Left lobe of liver (tissue), 2 donors: ENCODE results near the gene PRRT3. TPM values are rescaled to one million over a fixed set of nuclear protein-coding genes. Genes with fewer than 3 reads are reported as not detected.
"Not testable (repeated sequence)": the region's sequence is repeated elsewhere in the genome, so short reads cannot be mapped to it uniquely, and the experiment has no call there.

Source experiments
- ATAC-seq: fragments of 200-7000 bp; cut with Tn5 transposase; one replicate; pipeline ENCODE4 v1.9.1; 2020; ENCODE audit warnings: mild to moderate bottlenecking, moderate library complexity
- DNase-seq: peaks from one replicate; pipeline ENCODE4 v3.0.0-alpha.2; 2020; ENCODE audit warnings: low spot score
- total RNA-seq: library from RNA; stranded (reverse); gene quantifications from one replicate; pipeline ENCODE4 v1.2.1, GENCODE V29; 2021
- donor health status: DM: no; HTN: no; CAD: no; lungs with moderate emphysema.
- donor health status: DM: no; HTN: yes; CAD: no.

PRRT3 gene
- total RNA-seq, 1 donor from 2014 or later: 0.50 TPM

DNA sequence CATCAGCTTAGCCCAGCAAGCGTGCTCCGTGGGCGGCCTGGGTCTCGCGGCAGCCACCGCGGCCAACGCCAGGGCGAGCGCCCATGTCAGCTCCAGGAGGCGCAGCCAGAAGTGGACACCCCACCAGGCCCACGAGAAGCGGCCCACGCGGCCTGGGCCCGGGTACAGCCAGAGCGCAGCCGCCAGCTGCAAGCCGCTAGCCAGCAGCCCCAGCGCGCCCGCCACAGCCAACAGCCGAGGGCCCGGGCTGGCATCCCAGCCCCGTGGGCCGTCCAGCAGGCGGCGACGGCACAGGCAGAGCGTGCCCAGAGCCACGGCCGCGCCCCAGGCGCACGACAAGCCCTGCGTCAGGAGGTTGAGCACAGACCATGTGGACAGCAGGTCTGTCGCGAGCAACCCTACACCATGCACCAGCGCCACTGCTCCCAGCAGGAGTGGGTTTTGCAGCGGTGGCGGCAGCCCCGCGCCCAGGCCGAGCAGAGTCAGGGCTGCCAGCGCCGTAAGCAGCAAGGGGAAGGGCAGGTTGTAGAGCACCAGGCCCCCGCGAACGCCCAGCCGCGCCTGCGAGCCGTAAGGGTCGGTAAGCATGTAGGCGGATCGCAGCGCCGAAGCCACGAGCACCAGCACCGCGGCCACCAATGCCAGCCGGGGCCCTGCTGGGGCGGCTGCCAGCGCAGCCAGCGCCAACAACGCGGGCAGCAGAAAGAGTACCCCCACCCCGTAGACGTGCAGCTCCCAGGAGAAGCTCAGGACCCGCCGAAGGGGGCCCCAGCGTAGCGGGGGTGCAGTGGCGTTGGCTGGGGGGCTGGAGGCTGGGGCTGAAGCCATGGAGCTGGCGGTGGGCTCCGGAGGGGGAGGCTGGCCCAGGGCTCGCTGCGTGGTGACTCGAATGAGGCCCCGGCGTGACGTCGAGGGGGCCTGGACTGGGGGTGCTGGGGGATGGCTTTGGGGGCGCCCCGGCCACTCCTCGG lies 4.9 kb downstream of the PRRT3 start:
- ATAC-seq (peak; percentile 89), DNase-seq (peak; percentile 84)

DNA sequence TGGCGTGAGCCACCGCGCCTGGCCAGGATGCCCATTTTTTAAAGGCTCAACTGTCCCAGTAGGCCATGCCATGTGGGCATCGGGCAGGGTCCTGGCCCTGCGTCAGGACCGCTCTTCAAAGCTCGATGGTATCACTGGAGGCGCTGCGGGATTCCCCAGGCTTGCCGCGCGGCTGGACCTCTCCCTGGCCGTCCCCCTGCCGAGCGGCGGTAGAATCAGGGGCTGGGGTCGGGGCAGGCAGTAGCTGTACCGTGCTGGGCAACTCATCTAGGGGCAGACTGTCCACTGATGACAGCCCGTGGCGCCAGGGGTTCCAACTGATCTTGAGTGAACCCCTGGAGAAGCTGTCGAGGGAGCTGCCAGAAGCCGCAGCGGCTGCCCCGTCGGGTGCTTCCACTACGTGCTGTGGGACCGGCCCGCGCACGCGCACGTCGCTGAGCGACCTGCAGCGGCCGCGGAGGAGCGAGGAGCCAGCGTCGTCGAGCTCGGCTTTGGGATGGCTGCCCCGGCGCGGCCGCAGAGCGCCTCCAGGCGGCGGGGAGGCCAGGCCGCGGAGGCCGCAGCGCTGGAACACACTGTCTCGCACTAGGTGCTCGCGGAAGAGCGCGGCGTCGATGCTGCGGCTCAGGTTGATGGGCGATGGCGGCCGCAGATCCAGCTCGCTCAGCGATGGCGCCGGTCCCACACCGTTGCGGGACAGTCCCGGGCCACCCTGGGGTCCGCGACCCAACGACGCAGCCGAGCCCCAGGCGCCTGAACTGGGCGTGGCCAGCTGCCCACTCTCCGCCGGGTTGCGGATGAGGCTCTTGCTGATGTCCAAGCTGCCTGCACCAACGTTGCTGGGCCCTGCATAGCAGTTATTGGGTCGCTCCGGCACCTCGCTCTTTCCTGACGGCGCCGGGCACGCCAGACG lies 5.8 kb downstream of the PRRT3 start:
- DNase-seq (peak; percentile 85), ATAC-seq (peak; percentile 88)

DNA sequence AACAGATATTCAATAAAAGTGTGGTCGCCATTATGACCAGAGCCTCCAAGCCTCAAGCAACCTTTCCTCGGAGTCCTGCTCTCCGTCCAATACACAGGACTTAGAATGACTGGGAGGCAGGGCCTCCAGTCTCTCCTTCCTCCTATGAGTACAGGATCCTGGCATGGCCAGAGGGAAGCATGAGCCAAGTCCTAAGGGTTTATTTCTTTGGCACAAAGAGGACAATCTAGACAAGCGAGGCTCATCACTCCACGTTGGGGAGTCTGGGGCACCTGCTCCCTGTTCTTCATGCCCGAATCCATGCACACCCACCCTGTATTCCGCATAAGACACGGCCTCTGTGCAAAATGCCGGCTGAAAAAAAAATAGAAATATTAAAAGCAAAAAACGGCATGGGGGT lies 6.8 kb downstream of the PRRT3 start:
- no peak for DNase-seq
- no peak for ATAC-seq

DNA sequence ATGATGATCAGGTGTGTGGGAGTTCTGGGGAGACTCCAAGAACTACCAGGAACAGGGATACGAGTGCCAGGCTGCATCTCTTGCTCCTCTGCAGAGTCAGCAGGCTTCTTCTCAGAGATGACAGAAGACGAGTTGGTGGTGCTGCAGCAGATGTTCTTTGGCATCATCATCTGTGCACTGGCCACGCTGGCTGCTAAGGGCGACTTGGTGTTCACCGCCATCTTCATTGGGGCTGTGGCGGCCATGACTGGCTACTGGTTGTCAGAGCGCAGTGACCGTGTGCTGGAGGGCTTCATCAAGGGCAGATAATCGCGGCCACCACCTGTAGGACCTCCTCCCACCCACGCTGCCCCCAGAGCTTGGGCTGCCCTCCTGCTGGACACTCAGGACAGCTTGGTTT lies 7.9 kb downstream of the PRRT3 start:
- no peak for DNase-seq

DNA sequence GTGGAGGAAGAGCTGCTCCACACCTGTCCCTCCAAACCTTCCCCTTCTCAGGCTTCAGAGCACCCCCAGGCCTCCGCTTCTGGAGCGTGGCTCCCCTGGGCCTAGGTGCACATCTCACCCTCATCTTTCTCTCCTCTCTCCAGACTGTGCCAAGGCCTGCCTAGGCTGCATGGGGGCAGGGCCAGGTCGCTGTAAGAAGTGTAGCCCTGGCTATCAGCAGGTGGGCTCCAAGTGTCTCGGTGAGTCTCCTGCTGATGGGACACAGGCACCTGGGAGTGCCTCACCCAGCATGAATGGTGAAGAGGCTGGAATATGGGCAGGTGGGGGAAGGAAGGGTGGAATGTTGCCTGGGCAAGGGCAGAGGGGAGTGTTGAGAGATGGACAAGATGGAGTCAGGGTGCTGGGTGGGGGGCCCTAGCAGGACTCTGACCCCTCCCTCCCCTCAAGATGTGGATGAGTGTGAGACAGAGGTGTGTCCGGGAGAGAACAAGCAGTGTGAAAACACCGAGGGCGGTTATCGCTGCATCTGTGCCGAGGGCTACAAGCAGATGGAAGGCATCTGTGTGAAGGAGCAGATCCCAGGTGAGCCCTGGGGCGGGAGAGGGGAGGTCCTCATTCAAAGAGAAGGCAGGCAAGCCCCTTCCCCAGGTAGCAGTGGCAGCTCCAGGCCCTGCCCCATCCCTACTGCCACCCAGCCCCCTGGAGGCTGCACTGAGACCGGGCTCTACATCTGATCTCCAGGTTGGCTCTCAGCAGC lies 9.1 kb downstream of the PRRT3 start:
- DNase-seq (no peak), ATAC-seq (no peak)

More for the DNA sequence above, 7.9 kb downstream of the PRRT3 start:
- no peak for ATAC-seq

DNA sequence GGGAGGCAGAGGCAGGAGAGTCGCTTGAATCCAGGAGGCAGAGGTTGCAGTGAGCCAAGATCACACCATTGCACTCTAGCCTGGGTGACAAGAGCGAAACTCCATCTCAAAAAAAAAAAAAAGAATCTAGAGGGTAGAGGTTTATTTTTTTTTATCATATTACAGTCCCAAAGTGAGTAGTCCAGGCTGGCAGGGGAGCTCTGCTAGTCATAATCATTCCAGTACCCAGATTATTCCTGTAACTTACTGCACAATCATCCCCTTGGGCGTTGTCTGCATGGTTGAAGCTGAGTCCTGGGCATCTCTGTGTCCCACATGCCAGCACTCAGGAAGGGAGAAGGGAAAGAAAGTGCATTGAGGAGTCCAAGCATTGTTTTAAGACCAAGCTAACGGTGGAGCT lies 10.0 kb downstream of the PRRT3 start:
- DNase-seq (no peak), ATAC-seq (no peak)

DNA sequence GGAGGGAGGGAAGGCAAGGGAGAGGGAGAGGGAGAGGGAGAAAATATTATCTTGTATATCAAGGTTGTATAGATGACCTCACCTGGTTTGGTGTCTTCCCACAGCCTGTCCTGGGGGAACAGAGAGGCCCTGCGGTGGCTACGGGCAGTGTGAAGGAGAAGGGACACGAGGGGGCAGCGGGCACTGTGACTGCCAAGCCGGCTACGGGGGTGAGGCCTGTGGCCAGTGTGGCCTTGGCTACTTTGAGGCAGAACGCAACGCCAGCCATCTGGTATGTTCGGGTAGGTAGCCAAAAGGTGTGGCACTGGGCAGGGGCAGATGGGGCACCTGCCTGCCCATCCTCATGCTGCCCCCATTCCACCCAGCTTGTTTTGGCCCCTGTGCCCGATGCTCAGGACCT lies 11.5 kb downstream of the PRRT3 start:
- ATAC-seq (no peak), DNase-seq (no peak)

DNA sequence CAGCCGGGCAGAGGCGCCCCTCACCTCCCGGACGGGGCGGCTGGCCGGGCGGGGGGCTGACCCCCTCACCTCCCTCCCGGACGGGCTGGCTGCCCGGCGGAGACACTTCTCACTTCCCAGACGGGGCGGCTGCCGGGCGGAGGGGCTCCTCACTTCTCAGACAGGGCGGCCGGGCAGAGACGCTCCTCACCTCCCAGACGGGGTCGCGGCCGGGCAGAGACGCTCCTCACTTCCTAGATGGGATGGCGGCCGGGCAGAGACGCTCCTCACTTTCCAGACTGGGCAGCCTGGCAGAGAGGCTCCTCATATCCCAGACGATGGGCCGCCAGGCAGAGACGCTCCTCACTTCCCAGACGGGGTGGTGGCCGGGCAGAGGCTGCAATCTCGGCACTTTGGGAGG lies 12.3 kb downstream of the PRRT3 start:
- not testable (repeated sequence) for ATAC-seq, DNase-seq

DNA sequence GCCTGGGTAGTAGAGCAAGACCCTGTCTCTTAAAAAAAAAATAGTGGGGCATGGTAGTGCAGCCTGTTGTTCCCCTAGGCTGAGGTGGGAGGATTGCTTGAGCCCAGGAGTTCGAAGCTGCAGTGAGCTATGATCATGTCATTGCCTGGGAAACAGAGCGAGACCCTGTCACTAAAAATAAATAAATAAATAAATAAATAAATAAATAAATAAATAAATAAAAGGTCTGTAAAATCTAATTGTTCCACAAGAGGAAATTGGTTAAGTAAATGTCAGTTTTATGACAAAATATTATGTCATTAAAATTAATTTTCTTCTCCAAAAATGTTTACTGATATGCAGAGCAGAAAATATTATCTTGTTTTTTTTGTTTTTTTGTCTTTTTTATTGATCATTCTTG lies 13.2 kb downstream of the PRRT3 start:
- ATAC-seq (no peak), DNase-seq (no peak)

DNA sequence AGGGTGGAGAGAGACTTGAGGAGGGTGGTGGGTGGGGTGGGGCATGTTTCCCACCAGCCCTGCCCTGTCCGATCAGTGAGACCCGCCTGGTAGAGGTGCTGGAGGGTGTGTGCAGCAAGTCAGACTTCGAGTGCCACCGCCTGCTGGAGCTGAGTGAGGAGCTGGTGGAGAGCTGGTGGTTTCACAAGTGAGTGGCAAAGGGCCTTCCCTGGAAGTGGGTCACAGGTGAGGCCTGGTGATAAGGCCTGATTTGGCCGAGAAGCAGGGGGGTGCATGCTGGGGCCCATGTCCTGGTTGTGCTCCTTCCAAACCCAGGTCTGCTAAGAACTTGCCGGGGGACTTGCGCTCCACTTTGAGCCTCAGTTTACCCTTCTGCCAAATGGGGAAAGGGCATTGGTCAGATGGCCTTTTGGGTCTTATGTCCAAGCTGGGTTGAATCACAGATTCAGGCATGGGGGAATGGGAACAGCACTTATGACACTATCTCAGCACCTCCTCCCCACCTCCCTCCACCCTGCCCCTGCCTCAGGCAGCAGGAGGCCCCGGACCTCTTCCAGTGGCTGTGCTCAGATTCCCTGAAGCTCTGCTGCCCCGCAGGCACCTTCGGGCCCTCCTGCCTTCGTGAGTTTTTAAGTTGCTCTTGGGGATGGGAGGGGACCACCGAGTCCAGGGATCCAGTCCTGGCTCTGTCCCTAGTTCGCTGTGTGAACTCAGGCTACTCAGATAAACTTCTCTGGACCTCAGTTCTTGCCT lies 14.5 kb downstream of the PRRT3 start:
- no peak for ATAC-seq
- DNase-seq: no peak

DNA sequence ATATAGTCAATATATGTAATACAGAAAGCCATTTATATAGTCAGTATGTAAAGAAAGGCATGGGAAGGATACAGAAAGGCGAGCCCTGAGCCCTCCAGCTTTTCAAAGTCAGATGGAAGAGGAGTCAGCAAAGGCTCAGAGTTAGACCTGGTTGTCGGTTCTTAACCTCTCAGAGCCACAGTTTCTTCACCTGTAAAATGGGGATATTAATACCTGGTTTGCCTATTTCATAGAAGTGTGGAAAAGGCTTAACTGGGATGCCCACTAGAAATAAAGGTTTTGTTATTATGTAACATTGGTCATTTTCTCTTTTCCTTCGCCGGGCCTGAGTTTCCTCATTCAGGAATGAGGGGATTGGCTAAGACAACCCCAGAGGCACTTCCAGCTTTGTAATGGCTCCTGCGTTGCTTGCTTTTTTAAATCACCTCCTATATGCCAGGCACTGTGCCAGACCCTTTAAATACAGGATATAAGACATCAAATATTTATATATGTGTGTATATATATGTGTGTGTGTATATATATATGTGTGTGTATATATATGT lies 16.2 kb downstream of the PRRT3 start:
- no peak for ATAC-seq
- DNase-seq: no peak

DNA sequence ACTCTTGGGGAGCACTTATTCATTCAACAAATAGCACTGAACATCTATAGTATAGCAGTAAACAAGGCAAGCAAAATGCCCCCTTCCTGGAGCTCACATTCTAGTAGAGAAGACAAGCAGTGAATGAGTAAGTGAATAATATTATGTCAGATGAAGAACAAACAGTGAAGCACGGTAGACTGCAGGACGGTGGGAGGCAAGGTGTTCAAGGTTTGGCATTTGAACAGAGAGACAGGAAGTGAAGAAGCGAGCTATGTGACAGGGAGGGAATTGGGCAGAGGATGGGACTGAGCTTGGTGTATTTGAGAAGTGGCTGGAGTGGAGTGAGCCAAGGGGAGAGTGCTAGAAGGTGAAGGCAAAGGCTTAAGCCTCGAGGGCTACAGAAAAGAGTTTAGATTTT lies 17.2 kb downstream of the PRRT3 start:
- DNase-seq (no peak), ATAC-seq (no peak)

DNA sequence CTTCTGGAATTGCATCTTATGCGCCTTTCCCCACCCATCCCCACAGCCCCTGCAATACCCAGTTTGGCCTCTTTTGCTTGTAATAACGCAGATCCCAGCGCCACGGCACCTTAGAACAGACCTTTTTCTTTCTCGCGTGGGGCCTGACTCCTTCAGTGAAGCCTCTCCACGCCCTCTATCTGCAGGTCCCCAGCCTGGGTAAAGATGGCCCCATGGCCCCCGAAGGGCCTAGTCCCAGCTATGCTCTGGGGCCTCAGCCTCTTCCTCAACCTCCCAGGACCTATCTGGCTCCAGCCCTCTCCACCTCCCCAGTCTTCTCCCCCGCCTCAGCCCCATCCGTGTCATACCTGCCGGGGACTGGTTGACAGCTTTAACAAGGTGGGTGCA lies 18.0 kb downstream of the PRRT3 start:
- DNase-seq (no peak), ATAC-seq (no peak)

DNA sequence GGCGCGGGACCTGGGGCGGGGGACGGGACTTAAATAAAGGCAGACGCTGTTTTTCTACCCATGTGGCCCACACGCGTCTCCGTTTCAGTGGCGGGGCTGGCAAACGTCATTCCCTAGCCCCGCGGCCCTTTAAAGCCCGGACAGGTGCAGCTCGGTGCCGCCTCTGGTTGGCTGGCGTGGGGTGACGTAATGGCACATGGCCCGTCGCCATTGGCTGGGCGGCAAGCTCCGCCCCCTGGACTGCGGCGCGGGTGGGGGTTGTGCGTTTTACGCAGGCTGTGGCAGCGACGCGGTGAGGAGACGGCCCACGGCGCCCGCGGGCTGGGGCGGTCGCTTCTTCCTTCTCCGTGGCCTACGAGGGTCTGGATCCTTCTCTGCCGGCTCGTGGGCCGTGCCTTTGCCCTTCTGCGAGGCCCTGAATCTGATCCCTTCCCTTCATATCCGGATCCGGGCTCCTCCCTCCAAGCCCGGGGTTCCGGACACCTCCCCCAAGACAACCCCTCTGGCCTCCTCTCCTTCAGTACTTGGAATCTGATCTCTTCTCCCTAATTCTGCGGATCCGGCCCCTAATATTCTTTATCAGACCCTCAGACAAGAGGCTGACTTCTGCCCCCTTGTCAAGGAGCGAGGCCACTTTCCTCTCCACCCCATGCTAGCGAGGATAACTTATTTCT lies 18.5 kb downstream of the PRRT3 start, which contains the start of gene CRELD1:
Gene CRELD1, plus strand, starts transcription at position 274 of the 674 bp plus-strand sequence. CDS start 605 bp downstream, outside the sequence.
- DNase-seq (peak; percentile 98), ATAC-seq (peak; percentile 89)

DNA sequence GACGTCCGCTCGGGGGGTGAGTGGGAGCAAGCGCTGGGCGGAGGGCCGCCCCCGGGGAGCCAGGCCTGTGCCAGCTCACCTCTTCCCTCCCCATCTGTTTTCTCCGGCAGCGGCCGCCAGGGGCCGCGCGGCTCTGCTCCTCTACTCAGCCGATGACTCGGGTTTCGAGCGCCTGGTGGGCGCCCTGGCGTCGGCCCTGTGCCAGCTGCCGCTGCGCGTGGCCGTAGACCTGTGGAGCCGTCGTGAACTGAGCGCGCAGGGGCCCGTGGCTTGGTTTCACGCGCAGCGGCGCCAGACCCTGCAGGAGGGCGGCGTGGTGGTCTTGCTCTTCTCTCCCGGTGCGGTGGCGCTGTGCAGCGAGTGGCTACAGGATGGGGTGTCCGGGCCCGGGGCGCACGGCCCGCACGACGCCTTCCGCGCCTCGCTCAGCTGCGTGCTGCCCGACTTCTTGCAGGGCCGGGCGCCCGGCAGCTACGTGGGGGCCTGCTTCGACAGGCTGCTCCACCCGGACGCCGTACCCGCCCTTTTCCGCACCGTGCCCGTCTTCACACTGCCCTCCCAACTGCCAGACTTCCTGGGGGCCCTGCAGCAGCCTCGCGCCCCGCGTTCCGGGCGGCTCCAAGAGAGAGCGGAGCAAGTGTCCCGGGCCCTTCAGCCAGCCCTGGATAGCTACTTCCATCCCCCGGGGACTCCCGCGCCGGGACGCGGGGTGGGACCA lies 19.2 kb downstream of the PRRT3 start:
- ATAC-seq: peak; percentile 77
- peak; percentile 81 for DNase-seq

DNA sequence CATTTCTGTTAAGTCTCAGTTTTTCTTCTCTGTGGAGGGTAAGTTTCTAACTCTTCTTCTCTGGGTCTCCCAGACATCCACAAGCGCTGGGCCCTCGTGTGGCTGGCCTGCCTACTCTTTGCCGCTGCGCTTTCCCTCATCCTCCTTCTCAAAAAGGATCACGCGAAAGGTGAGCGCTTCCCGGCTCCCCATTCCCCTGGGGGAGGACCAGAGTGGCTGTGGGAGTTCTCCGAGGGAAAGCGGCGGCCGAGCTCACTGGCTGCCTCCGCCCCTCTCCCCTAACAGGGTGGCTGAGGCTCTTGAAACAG lies 19.7 kb downstream of the PRRT3 start:
- no peak for DNase-seq
- no peak for ATAC-seq

DNA sequence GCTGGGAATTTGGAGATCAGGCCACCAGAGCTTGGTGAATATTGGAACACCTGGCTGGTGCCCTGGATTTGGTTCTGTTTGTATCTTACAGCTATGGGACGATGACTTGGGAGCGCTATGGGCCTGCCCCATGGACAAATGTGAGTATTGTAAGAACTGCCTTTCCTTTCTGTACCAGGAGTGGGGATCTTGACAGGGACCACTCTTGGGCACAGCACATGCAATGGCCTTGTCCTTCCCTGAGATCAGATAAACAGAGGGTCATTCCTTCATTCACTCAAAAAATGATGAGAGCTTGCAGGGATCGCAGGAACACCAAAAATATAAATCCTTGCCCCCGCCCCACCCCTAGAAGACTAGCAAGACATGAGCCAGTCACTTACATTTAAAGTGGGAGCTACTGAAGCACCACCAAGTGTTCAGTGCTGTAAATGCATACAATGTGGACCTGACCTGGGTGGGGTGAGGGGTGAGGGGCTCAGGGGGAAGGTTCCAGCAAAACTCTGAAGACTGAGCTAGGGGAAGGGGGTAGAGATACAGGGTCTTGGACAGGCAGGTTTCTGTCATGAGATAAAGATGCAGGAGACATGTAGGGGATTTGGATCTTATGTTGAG lies 21.3 kb downstream of the PRRT3 start:
- DNase-seq: no peak

DNA sequence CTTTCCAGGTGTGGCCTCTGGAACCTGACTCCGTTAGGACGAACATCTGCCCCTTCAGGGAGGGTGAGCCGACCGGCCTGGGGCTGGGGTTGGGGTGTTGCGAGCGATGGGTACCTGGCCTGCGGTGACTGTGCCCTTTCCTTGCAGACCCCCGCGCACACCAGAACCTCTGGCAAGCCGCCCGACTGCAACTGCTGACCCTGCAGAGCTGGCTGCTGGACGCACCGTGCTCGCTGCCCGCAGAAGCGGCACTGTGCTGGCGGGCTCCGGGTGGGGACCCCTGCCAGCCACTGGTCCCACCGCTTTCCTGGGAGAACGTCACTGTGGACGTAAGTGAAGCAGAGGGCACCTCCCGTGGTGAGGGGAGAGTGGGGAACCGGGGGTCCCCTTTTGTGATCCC lies 24.1 kb downstream of the PRRT3 start:
- DNase-seq (no peak), ATAC-seq (no peak)

More for the DNA sequence above, 21.3 kb downstream of the PRRT3 start:
- no peak for ATAC-seq
